COLO829 (cell line): ENCODE data around the gene PFDN2.

ENCODE experiments used
- DNase-seq: peaks from one replicate; pipeline ENCODE4 v3.0.0; 2012; ENCODE audit warnings: low spot score

PFDN2 gene

GRCh38 chr1:161051219-161051618, 66.6 kb downstream of the PFDN2 start:
- DNase-seq: no peak
